Measurements from ENCODE around the gene MLKL. TPM values are rescaled to one million over a fixed set of nuclear protein-coding genes. Genes with fewer than 3 reads are reported as not detected.

The MLKL gene
- 1 to 10 TPM; 1.5 to 6.7 (median 2.5) TPM for total RNA-seq
- 1 to 10 TPM; 2.5 to 9.5 TPM for polyA plus RNA-seq
- long read RNA-seq, donor 1, partial matches to known transcripts = 0 of 8 reads
- long read RNA-seq, donor 1, other reads (novel, unspliced or antisense) = 7 of 8 reads
- long read RNA-seq, donor 2 = 0 reads
- long read RNA-seq, donor 3, partial matches to known transcripts = 0 of 5 reads
- long read RNA-seq, donor 3, other reads (novel, unspliced or antisense) = 1 of 5 reads

DNA sequence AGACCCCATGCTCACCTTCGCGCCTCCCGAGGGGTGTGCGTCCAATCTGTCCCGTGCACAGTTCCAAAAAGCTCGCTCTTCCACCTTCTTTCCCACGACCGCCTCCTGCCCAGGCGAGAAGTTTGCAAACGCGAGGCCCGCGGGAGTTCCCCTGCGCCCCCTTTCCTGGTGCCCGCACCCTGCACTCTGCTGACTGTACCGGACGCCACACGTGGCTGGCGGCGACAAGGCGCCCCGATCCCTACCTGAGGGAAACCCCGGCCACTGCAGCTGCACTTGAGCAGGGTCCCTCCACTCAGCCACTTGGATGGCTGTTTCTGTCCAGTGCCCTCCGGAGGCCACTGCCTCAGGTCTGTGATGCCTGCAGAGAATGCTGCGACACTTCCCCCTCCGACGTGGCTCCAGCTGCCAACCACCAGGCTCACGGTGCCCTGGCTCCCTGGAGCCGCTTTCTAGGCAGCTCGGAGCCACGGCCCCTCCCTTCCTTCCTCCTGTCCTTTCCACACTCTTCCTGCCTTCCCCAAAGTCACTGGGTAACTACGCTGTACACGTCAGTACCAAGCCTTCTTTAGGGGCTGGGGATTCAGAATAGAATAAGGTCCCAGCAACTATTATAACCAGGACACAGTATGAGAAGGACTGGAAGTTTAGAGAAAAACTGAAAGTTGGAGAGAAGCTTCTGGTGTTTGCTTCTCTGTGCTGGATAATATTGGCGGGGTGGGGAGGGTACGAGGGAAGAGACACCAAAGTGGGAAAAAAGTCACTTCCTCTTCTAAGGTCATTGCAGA, at the start of gene MLKL:
Gene MLKL, minus strand, starts transcription at position 425 of the 788 bp plus-strand sequence. CDS start 5,105 bp downstream, outside the sequence.
- DNase-seq = peak in 1 of 5 donors; percentile 36
- H3K27ac ChIP-seq = peak within 1 kb of the TSS; percentile 7 to 38
- intact Hi-C loops (cut with DNase I) = loop anchor here in 1 of 4 donors (10.0 kb wide), 1 partner anchor 414 kb away; the partner anchor contains the start of gene LDHD

DNA sequence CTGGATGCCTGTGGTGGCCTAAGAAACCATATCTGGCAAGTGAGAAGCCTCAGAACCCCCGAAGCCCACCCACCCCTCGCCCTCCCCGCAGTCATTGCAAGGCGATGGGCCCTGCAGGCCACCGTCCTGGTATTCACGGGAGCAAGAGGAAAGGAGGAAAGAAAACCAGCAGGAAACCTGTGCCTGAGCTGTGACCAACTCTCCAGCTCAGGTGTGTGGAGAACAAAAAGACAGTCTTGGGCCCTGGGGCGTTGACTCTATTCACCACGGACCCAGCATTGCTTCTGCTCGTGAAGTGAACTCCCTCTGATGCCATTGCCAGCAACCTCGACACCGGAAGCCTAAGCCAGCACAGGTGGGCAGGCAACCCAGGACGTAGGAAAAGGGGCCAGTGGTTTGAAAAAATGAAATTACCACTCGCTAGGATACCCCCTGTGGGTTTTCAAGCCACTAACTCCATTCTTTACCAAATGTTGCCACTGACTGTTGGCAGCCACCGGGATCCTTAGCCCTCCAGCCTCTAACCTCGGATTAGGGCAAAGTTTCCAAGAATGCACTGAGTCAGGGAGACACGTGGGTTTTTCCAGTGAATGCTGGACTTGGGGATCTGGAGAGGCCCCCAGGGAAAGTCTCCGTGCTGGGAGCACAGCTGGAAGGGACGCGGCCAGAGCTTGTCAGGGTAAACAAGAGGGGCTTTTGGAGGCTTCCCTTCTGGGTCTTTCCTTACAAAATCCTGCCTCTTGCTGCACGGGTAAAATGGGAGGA, 48.8 kb upstream of the MLKL start:
- no peaks in the 10 kb centered on the region for H3K36me3 ChIP-seq
- TF ChIP-seq, protein P1, sequence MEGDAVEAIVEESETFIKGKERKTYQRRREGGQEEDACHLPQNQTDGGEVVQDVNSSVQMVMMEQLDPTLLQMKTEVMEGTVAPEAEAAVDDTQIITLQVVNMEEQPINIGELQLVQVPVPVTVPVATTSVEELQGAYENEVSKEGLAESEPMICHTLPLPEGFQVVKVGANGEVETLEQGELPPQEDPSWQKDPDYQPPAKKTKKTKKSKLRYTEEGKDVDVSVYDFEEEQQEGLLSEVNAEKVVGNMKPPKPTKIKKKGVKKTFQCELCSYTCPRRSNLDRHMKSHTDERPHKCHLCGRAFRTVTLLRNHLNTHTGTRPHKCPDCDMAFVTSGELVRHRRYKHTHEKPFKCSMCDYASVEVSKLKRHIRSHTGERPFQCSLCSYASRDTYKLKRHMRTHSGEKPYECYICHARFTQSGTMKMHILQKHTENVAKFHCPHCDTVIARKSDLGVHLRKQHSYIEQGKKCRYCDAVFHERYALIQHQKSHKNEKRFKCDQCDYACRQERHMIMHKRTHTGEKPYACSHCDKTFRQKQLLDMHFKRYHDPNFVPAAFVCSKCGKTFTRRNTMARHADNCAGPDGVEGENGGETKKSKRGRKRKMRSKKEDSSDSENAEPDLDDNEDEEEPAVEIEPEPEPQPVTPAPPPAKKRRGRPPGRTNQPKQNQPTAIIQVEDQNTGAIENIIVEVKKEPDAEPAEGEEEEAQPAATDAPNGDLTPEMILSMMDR (IDR thresholded peaks at IDR 0.05) = no peak
- TF ChIP-seq EP300 (IDR thresholded peaks at IDR 0.05) (no peak), POLR2A (IDR thresholded peaks at IDR 0.05) (no peak)
- no peaks in the 10 kb centered on the region for H3K27me3 ChIP-seq
- no peak for DNase-seq
- H3K9me3 ChIP-seq = no peaks in the 10 kb centered on the region
- intact Hi-C loops (cut with DNase I) = no loop called here
- no peak overlapping the region for H3K4me3 ChIP-seq
- WGBS, 3 donors = 47 to 56% (median 49%) methylated on average over 20 of the region's 20 CpGs
- H3K4me1 ChIP-seq (ENCODE audit: insufficient read depth) = no peaks in the 10 kb centered on the region
- H3K27ac ChIP-seq = no peak overlapping the region

More for the DNA sequence above, at the start of gene MLKL:
- no peaks in the 10 kb centered on the region for H3K27me3 ChIP-seq
- peak within 1 kb of the TSS; percentile 67 for H3K4me3 ChIP-seq
- H3K36me3 ChIP-seq = no peaks in the 10 kb centered on the region
- H3K4me1 ChIP-seq (ENCODE audit: insufficient read depth) = no peaks in the 10 kb centered on the region
- H3K9me3 ChIP-seq = no peaks in the 10 kb centered on the region
- 1 to 5% (median 2%) methylated on average over 35 of the region's 35 CpGs for WGBS, 3 donors
- TF ChIP-seq EP300 (IDR thresholded peaks at IDR 0.05) = no peak
- TF ChIP-seq, protein P1 (IDR thresholded peaks at IDR 0.05) = no peak
- no peak for TF ChIP-seq POLR2A (IDR thresholded peaks at IDR 0.05)

DNA sequence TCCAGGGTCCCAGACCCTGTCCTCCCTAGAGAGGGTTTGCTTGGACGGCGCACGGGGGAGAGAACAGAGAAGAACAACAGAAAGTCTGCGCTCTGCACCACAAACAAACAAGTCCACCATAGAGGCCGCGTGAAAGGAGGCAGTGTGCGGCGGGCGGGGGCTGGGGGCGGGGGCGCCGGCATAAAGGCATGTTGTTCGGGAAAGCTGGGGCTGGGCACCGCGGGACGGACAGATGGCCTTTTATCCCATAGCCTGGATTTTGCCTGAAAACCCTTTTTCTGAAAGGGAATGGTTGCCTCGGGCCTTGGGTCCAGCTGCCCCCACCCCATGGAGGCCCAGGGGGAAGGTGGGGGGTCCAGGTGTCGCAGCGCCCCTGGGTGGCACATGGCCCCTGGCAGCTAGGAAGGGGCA, 48.0 kb upstream of the MLKL start:
- Histone ChIP-seq H3K4me3 (no peak overlapping the region), H3K9me3 (no peaks in the 10 kb centered on the region), H3K4me1 (ENCODE audit: insufficient read depth) (no peaks in the 10 kb centered on the region), H3K27ac (no peak overlapping the region), H3K27me3 (no peaks in the 10 kb centered on the region), H3K36me3 (no peaks in the 10 kb centered on the region)
- TF ChIP-seq POLR2A (IDR thresholded peaks at IDR 0.05) = no peak
- TF ChIP-seq EP300 (IDR thresholded peaks at IDR 0.05) = no peak
- TF ChIP-seq, protein P1 (IDR thresholded peaks at IDR 0.05) = no peak
- WGBS, 3 donors = 82 to 90% (median 83%) methylated on average over 18 to 19 of the region's 19 CpGs
- no peak for DNase-seq
- intact Hi-C loops (cut with DNase I) = no loop called here

Measured in ovary (tissue), 10 donors.